HG02759 (cell line): ENCODE results near the gene TXNDC8.
"Not testable (repeated sequence)": the region's sequence is repeated elsewhere in the genome, so short reads cannot be mapped to it uniquely, and the experiment has no call there.

Experiments
- ATAC-seq: cut with Tn5 transposase; IDR thresholded peaks from one replicate; pipeline ENCODE4 v1.9.1; 2021; ENCODE audit warnings: mild to moderate bottlenecking, moderate library complexity; ENCODE audit not compliant: unreplicated experiment

The TXNDC8 gene

DNA sequence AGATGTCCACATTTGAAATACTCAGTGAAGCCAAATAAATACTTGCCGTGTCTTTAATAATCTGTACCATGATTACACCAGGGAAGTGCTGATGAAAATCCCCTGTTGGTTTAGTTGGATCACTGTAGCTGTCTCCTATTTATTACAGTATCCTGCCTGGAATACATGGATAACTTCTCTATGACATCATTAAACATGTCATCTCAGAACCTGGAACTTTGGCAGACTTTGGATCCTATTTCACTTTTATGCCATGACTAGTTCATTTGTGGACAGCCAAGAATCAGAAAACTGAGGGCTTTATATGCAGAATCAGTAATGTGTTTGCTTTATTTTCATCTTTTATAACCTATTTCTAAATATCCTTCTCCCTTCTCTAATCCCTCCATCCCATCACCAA is at the start of gene TXNDC8:
Gene TXNDC8 (minus strand): TSS at position 137 of the 400 bp plus-strand sequence.
- no peak for ATAC-seq

DNA sequence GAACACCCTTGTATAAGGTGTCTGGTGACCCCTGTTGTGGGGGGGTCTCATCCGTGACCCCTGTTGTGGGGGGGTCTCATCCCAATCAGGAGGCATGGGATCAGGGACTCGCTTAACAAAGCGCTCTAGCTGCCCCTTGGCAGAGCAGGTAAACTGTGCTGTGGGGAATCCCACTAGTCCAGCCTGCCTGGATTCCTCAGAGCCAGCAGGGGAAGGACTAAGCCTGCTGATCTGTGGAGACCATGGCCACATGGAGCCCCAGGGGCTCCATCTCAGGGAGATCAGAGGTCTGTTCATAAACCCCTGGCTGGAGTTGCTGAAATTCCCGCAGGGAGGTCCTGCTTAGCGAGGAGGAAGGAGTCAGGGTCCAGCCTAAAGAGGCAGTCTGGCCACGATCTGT is 45.8 kb upstream of the TXNDC8 start:
- ATAC-seq, result no peak

DNA sequence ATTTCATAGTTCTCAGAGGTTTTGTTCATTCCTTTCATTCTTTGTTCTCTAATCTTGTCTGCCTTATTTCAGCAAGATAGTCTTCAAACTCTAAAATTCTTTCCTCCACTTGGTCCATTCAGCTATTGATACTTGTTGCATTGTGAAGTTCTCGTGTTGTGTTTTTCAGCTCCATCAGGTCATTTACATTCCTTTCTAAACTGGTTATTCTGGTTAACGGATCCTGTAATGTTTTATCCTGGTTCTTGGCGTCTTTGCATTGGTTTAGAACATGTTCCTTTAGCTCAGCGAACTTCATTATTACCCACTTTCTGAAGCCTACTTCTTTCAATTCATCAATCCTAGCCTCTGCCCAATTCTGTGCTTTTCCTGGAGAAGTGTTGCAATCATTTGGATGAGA is 45.1 kb upstream of the TXNDC8 start:
- ATAC-seq, result no peak

DNA sequence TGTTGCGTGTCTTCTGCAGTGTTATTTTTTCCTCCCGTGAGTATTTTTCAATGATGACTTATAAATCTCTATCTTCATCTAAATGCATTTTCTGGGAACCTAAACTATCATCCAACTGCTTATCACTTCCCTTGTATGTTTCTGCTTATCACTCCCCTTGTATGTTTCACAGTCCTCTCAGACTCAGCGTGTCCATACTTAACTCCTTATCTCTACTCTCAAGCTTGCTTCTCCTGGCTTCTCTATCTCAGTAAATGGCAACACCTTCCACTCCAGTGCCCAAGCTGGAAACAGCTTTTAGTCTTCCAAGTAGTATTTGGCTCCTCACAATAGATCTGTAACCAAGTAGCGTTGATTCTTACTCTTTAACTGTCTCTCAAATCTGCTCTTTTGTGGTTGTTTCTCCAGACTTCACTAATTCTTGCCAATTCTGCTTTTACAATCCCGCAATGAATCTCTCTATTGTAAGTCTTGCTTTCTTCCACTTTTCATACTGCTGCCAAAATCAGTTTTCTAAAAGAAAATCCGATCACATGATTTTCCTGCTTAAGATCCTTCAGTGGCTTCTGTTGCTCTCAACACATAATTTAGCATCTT is 33.8 kb upstream of the TXNDC8 start:
- ATAC-seq, result no peak

DNA sequence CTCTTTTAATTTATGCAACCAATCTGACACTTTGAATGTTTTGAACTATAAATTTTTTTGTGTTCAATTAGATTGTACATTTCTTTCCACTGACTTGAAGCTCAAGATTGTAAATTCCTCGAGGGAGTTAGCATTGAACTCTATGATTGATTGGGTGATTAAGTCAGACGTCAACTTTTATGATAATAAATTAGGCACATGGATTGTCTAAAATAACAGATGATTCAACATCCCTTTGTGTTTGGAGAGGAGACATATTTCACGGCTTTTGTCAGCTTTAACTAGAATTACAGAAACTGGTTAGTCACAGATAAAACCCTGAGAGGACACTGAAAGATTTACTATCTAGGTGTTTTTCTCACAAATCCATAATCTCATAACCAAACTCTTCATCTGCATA is 32.7 kb upstream of the TXNDC8 start:
- ATAC-seq, result no peak

DNA sequence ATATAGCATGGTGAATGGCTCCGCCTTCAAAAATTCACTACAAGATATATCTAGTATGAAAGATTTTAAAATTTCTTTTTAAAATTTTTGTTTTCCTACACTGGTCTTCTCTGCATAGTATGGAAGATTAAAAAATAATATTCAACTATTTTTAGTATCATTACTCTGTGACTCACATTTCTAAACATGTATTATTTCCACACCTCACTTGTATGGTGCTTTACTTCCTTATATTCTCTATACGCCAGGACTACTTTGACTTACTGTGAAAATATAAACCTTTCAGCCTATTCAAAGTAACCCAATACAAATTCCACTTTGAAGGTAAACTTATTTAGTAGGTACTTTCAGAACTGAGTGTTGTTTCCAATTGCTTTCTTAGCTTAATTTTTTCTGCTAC is 26.8 kb upstream of the TXNDC8 start:
- ATAC-seq, result no peak

DNA sequence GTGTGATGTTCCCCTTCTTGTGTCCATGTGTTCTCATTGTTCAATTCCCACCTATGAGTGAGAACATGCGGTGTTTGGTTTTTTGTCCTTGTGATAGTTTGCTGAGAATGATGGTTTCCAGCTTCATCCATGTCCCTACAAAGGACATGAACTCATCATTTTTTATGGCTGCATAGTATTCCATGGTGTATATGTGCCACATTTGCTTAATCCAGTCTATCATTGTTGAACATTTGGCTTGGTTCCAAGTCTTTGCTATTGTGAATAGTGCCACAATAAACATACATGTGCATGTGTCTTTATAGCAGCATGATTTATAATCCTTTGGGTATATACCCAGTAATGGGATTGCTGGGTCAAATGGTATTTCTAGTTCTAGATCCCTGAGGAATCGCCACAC is 21.3 kb upstream of the TXNDC8 start:
- not testable (repeated sequence) for ATAC-seq

DNA sequence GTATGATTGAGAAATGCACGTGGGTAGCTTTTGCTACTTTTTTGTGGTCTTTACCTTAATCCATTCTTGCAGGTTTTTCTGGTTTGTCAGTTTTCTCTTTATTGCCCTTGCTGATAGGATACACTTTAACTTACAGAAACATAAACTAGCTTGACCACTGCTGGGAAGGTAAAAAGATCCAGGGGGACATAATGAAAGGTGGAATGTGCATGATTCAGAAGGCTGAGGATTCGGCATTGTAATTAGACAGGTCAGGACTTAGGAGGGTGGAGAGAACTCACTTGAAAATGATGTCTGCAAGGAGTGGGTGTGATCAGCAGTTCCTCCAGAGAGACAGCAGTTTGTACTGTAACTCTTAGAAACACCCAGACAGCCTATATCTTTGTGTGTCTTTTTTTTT is 19.8 kb upstream of the TXNDC8 start:
- no peak for ATAC-seq

DNA sequence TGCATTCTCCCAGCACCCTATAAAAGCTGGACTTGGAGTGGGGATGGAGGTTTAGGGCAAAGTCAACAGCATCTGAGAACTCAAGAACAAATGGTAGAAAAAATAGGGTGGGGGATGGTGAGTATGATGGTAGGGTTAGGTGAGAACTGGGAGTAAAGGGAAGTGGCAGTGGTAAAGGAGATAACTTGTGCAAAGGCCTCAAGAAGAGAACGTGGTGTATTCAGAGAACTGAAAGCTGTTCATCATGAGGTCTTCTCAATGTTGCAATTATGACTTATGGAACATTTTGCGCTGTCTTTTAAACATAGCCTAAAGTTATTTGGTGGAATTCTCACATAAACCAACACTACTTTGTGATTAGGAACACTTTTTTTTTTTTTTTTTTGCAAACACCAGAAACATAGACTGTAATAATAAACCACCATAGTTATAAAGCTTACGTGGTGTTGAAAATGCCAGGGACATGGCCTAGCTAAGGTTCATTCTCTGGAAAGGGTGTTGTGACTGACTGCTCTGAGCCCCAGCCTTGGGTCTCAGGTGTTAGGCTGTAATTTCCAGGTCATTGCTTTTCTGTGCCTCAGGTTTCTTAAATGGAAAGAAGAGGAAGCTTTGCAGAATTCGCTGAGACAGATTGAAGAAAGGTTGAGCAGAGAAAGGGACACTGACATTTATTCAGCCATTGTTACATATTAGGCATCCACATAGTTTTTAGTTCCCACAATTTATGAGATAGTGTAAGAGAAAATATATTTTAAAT is 19.2 kb upstream of the TXNDC8 start:
- no peak for ATAC-seq

DNA sequence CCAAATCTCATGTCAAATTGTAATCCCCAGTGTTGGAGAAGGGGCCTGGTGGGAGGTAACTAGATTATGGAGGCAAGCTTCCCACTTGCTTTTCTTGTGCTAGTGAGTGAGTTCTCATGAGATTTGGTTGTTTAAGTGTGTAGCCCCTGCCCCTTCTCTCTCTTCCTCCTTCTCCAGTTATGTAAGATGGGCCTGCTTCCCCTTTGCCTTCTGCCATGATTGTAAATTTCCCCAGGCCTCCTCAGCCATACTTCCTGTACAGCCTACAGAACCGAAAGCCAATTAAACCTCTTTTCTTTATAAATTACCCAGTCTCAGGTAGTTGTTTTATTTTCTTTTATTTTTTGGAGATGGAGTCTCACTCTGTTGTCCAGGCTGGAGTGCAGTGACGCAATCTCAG is 18.2 kb upstream of the TXNDC8 start:
- ATAC-seq, result no peak

DNA sequence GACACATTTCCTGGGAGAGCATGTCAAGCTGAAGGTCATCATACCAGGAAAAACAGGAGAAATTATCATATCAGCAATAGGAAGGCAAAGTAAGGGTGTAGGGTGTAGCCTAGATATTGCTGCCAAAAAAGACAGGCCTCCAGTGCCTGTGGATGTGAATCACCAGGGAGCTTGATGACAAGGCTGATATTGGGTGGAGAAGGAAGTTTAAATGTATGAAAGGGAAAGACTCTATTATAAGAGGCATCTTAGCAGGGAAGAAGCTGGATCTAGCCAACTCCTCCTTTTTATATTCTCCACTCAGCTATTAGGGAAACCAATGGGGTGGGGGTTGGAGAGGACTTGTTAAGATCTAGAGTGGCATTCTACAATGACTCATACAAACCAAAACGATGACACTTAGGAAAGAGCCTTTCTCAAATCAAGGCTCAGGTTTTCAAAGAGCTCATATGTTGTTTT is 13.4 kb upstream of the TXNDC8 start:
- no peak for ATAC-seq

DNA sequence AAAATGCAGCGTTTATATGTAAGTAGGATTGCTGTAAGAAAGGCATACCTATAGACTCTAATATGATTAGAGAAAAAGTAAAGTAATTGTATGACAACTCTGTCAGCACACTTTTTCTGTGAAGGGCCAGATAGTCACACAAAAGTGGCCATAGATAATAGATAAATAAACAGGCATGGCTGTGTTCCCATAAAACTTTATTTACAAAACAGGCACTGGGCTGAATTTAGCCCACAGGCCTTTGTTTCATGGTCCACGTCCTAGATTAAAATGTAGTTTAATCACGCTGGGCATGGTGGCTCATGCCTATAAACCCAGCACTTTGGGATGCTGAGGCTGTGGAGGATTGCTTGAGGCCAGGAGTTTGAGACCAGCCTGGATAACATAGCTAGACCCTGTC is 8.7 kb upstream of the TXNDC8 start:
- ATAC-seq, result no peak

DNA sequence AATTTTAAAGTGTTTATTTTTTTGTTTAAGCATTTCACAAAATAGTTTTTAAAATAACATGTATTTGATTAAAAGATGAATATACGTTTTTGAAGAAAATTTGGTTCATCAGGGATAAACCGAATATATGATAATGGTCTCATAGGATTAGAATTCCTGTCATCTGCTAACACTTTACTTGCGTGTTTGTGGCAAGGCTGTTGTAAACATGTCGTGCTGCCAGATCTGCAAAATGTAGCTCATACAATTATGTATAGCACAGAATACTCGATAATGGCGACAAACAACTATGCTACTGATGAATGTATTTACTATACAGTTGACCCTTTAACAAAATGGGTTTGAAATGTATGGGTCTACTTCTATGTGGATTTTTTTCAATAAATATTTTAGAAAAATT is 7.2 kb upstream of the TXNDC8 start:
- ATAC-seq, result no peak

DNA sequence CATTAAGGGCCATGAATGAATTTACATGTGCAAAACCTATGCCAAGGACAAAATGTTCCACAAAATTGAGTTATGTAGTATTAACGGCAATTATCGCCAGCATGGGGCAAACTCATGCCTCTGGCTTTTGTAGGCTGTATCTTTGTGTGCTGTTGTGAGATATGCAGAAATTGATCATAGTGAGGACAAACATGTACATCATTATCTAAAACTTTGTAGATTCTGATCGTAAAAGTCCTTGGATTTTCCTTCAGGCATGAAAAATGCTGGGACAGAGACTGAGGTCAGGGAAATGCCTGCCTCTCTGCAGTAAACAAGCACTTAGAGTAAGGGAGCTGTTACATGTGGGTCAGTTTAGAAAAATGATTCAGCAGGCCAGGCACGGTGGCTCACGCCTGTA is 5.9 kb upstream of the TXNDC8 start:
- no peak for ATAC-seq

DNA sequence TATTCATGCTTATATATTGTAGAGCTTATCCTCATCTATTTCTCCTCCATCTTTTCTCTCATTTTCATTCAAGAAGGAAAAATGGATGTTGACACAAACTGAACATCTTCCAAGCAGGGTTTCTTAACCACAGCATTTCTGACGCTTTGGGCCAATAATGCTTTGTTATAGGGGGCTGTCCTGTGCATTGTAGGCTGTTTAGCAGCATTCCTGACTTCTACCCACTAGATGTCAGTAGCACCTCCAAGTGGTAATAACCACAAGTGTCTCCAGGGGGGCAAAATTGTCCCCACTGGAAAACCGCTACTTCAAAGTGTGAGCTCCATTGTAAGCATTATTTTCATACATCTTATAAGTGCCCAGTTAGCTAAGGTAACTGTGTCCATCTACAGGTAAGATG is 2.6 kb upstream of the TXNDC8 start:
- ATAC-seq, result no peak

DNA sequence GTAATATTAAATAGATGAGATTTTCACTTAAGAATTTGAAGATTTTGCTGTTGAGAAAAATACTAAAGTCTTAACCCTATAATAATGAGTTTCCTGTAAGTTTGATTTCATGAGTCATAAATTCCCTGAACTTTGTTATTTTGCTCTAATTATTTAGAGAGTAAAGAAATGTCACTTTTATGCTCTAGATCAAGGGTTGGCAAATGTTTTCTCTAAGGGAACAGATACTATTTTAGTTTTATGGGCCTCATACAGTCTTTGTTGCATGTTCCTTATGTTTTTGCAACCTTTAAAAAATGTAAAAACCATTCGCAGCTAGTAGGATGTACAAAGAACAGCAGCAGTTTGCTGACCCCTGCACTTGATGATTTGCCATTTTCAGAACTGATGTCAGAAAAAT is 480 bp upstream of the TXNDC8 start:
- ATAC-seq, result no peak

DNA sequence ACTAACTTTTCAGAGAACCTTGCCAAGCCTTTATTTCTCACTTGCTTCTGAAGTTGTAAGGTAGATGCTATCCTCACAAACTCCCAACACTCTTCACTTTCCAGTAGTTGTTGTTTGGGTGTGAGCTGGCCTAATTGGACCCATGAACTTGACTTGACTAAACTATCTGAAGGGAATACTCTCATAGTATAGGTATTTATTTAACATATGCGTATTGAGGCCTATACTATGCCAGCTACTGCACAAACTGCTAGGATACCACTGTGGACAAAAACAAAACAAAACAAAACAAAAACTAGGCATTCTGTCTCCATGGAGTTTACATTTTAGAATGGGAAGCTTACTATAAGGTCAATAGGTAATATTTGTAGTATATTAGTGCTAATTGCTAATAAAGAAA is 1.3 kb downstream of the TXNDC8 start:
- no peak for ATAC-seq

DNA sequence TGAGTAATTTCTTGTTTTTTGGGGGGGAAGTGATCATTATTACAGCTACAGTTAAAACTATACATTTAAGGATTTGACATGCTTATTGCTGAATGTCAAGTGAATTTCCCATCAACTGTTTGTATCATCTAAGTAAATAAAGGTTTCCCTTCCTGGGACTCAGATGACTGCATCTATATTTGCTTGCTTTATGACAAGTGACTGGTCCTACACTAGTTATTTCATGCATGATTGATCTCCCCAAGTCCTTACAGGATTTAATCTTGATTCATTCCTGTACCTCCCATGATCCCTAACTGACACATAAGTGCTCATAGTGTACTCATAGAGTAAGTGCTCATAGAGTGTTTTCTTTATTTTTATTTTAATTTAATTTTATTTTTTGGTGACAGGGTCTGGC is 2.8 kb downstream of the TXNDC8 start:
- no peak for ATAC-seq

DNA sequence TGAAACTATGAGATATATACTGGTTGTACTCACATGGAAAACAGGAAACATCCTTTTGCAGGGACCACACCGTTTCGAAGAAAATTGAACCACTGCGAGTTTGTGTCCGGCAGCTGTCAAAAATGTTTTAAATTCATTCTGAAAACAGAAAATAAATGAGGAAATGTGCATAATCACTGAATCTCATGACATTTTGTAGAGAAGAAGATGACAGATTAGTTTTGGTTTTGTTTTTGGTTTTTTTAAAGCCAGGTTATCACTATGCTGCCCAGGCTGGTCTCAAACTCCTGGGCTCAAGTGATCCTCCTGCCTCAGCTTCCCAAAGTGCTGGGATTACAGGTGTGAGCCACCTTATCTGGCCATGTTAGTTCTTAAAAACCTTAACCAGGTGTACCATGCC is 3.5 kb downstream of the TXNDC8 start:
- peak; percentile 57 for ATAC-seq

DNA sequence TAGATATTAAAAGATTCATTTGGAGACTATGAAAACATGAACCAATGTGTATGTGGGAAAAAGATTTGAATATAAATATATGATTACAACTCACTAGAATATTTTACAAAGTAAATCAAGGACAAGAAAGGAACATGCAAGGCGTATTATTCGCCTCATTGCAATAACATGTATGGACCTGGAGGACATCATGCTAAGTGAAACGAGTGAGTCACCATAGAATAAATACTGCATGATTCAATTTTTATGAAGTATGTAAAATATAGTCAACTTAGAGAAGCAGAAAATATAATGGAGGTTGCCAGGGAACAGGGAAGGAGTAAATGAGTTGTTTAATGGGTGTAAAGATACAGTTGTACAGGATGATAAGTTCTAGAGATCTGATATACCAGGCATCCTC is 4.9 kb downstream of the TXNDC8 start:
- ATAC-seq, result no peak

DNA sequence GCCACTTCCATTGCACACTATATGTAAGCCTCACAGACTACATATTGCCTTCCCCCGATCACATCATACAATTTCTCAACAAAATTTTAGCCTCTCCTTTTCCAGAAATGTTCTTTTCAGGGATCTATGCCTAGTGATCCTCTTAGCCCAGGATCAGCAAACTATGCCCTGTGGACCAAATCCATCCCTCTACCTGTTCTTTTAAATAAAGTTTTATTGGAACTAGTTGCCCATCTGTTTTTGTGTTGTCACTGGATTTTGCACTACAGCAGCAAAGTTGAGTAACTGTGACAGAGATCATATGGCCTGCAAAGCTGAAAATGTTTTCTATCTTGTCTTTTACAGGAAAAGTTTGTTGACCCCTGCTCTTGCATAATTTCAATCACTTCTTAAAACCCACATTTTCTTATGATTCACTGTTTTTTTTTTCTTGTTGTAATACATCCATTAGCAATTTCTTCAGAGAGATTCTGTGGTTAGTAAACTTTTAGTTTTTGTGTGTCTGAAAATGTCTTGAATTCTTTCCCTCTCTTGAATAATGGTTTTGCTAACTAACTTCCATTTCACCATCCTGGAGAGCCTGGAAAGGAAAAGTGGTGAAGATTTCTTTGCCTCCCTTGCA is 7.1 kb downstream of the TXNDC8 start:
- no peak for ATAC-seq

DNA sequence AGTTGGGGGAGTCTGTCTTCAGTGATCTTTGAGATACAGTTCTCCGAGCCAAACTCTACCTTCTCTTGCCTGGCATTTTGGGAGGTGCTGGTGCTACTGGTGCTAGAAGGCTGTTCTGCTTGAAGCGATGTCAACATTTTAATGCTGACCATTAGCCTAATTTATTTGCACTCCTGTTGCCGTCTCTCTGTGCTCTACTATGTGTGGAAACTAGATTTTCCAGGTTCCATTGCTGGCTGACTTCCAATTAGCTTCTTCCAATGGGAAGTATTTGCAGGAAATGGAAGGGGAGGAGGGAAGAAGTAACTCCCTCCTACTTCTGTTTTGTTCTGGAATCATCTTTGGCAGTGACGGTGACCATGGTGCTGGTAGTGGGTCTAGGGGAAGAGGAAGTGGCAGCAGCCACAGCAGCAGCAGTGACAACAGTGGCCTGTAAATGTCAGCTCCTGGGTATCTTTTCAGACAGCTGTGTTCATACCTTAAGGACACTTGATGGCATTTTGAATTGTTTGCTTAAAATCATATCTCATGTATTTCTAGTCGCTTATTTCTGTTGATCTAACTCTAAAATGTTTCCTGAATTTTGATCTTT is 7.9 kb downstream of the TXNDC8 start:
- no peak for ATAC-seq
